Sciatic nerve (tissue), 2 donors: ENCODE measurements around the gene FCRLA. TPM values are rescaled to one million over a fixed set of nuclear protein-coding genes. Genes with fewer than 3 reads are reported as not detected.

Experiments used
- ATAC-seq: fragments of 200-7000 bp; cut with Tn5 transposase; one replicate; pipeline ENCODE4 v1.9.1; 2020; ENCODE audit warnings: mild to moderate bottlenecking, moderate library complexity
- DNase-seq: peaks from one replicate; pipeline ENCODE4 v3.0.0-alpha.2; 2020; ENCODE audit warnings: low spot score
- intact Hi-C: fragments of 100-400 bp; cut with DNase I; formaldehyde crosslinking; loops from one replicate; pipeline ENCODE4 v1.14.2; 2022
- total RNA-seq: library from RNA; stranded (reverse); fragmentation: NEBNext Ultra II Directional; extraction: Animal tissue kit (Norgen Biotek cat#: 25700); gene quantifications from one replicate; pipeline ENCODE4 v1.2.1, GENCODE V29; 2021
- donor health status: DM: no; HTN: no; CAD: no.
- donor health status: DM: no; HTN: no; CAD: no.

Gene FCRLA
- total RNA-seq, 1 donor from 2014 or later = 0.49 TPM

DNA sequence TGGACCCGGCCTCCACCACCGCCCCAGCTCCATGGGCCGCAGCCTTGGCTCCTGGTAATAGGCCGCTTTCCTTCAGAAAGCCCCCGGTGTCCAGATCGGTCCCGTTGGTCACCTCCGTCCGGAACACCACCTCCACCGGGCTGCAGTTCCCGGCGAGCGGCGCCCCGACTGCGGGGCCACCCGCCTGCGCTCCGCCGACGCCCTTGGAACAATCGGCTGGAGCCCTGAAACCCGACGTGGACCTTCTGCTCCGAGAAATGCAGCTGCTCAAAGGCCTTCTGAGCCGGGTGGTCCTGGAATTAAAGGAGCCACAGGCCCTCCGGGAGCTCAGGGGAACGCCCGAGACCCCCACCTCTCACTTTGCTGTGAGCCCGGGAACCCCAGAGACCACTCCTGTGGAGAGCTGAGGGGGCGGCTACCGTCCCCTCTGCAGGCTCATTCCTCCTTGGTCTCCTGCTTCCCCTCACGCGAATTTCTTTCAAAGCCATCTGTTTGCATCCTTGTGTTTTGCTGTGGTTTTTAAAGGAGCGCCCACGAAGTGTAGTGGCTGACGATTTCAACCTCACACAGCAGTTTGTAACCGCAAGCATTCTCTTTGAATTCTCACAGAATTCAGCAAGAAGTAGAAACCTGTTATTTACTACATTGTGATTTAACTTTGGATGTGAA lies 20.4 kb downstream of the FCRLA start:
- DNase-seq (no peak), ATAC-seq (peak; percentile 14)
- intact Hi-C loops = no loop called here

DNA sequence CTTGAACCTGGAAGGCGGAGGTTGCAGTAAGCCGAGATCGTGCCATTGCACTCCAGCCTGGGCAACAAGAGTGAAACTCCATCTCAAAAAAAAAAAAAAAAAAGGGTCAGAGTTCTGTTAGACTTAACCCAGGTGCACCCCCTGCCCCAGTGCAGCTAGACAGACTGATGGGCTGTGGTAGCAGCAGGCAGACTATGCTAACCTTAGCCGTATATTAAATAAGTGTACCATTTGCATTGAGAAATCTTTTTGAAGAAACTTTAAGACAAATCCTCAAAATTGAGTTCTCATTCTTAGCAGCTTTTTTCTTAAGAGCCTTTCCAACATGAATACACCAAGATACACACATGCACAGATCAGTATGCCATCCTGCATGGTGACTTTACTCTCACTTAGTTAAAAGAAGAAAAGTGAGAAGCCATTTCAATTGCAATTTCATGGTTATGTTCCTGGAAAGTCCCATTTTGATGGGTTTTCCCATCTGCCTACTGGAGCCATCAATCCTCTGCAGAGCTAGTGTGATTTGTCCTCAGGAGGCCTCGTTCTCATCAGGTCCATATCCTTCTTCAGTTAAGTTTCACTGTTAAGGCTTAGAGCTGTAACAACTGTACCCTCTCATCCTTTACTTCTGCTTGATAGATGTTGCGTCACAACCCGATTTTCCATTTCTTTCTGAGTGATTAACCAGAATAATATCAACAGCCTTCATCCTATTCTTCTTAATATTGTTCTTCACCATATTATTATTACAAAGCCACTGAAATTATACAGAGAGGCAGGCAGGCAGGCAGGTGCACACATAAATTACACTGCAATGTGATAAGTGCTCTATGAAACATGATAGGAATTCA lies 21.6 kb downstream of the FCRLA start:
- intact Hi-C loops = no loop called here
- ATAC-seq (no peak), DNase-seq (no peak)

- no peak for ATAC-seq
- no peak for DNase-seq
- intact Hi-C loops = no loop called here
Observed at GRCh38 chr1:161730050-161730564, 23.1 kb downstream of the FCRLA start.

- intact Hi-C loops = no loop called here
Observed at GRCh38 chr1:161731241-161731640, 24.2 kb downstream of the FCRLA start.

DNA sequence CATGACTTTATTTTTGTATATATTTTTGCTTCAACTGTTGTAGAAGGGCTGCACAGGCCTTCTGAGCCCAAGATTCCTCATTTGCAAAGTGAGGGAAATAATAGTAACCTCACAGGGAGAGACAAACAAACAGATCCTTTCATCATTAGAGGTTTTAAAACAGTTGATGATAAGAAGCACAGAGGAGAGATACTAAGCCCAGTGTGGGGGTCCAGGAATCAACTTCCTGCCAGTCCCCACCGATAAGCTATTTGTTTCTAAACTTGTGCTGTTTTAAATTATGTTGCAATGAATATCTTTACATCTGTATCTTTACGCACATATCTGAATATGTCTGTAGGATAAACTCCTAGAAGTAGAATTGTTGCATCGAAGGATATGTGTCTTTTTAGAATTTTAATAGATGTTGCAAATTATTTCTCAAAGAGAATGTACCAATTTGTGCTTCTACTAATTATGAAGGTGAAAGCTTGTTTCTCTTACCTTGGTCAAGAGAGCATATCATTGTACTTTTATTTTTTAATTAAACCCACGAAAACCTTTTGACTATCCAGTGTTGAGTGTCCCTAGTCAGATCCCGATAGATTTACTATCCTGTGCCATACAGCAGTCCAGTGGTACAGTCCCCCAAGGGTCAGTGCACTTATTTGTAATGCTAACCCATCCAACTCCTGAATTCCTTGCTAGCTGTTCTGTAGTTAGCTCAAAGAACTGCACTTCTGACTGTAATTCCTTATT lies 25.1 kb downstream of the FCRLA start:
- no peak for DNase-seq
- intact Hi-C loops = no loop called here
- ATAC-seq = no peak

More at GRCh38 chr1:161731241-161731640, 24.2 kb downstream of the FCRLA start:
- ATAC-seq (no peak), DNase-seq (no peak)

DNA sequence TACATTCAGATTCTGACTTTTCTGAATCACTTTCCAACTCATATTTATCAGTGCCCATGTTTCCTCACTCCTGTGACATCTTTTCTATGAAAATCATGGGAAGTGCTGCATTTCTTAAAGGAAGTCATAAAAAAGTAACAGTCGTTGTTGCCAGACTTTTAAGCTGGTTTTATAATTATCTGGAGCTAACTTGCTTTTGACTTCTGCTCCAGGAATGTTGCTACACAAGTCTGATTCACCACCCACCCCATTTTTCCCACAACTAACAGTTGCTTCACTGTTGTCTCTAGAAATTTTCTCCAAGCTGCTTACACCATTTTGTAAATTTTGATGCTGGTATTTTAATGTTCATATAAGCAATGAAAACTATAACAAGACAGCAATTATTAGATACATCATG lies 26.5 kb downstream of the FCRLA start:
- no peak for ATAC-seq
- intact Hi-C loops = no loop called here
- DNase-seq = no peak

- intact Hi-C loops = no loop called here
- DNase-seq (no peak), ATAC-seq (no peak)
Observed at GRCh38 chr1:161735837-161736236, 28.8 kb downstream of the FCRLA start.

- no peak for DNase-seq
- intact Hi-C loops = no loop called here
- ATAC-seq = no peak
Observed at GRCh38 chr1:161736335-161736969, 29.4 kb downstream of the FCRLA start.

GRCh38 chr1:161737625-161738024 lies 30.6 kb downstream of the FCRLA start:
- intact Hi-C loops = no loop called here
- ATAC-seq = no peak
- no peak for DNase-seq

- DNase-seq = peak; percentile 65
- intact Hi-C loops = no loop called here
- ATAC-seq = peak; percentile 80
Observed at GRCh38 chr1:161738627-161739287, 31.7 kb downstream of the FCRLA start.

- DNase-seq (no peak), ATAC-seq (peak; percentile 55)
- intact Hi-C loops = no loop called here
Observed at GRCh38 chr1:161739865-161740566, 33.0 kb downstream of the FCRLA start.

DNA sequence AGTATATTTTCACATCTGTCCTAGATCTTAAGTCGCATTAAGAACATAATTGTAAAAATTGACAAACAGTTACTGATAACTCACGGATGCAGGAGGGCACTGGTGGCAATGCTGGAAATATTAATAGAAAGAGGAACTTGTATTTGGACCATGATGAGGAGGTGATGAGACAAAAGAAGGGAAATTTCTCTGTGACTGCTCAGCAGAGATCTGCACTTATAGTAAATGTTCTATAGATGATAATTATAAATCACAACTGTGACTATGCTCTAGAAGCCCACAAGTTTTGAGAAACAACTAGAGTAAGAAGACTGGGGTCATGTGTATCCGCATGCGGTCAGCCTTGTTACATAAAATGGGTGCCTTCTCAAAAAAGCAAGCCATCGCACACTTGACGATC lies 33.9 kb downstream of the FCRLA start:
- ATAC-seq (no peak), DNase-seq (no peak)
- intact Hi-C loops = no loop called here

DNA sequence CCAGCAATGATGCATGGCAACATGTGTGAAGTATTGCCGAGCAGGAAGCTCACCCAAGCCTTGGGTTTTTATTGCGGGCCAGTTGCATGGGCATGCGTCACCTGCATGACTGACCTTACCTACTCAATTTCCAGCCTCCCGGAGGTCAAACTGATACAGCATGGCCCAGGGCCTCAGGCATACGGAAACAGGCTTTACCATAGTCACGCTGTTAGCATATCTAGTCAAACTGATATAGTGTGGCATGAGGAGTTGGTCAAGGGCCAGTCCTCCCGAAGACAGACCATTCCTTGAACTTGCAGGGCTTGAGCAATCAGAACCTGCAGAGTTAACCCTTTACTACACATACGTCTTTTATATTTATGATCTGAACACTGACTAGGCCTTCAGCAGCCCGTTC lies 36.2 kb downstream of the FCRLA start:
- intact Hi-C loops = no loop called here
- ATAC-seq (no peak), DNase-seq (no peak)

DNA sequence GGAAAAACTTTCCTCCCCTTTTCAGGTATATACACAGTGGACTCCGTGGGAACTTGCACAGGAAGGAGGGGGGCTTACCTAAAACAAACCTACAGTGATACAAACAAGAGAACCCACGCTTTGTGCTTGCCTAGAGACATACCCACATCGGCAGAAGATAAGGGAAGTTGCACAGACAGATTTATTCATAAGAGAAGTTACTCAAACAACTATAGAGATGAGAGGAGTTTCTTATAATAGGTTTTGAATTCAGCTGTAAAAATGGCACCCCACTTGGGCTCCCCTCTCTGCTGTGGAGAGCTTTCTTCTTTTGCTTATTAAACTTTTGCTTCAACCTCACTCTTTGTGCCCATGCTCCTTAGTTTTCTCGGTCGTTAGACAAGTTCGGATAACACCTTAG lies 40.8 kb downstream of the FCRLA start:
- DNase-seq (no peak), ATAC-seq (no peak)
- intact Hi-C loops = no loop called here

DNA sequence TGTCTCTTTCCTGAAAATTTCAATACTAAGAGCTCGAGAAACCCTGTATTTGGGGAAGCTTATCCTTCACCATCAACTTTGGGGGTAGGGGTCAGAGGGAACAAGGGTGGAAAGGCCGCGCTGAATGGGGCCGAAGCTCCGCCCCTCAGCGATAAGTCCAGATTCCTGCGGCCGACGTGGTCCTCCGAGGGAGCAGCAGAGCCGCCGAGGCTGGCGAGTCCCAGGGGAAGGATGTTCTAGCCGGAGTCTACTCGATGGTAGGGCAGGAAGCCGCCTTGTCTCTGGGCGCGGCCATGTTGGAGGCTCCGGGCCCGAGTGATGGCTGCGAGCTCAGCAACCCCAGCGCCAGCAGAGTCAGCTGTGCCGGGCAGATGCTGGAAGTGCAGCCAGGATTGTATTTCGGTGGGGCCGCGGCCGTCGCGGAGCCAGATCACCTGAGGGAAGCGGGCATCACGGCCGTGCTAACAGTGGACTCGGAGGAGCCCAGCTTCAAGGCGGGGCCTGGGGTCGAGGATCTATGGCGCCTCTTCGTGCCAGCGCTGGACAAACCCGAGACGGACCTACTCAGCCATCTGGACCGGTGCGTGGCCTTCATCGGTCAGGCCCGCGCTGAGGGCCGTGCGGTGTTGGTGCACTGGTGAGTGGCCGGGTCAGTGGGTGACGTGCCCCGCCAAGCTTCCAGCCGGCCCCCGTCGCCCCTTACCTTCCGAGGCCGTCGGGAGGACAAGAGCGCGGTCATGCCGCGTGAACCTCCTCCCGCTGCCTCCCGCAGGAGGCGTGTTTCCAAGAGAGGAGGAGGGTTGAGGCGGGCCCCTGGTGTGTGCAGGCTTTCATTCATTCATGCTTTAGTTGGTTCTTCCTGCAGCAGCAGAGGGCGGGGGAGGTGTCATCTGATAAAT lies 42.7 kb downstream of the FCRLA start, which contains the start of gene DUSP12:
DUSP12 (plus strand) TSS at position 278 of the 899 bp plus-strand sequence; CDS start at position 294, 16 bp downstream.
- intact Hi-C loops = no loop called here
- peak; percentile 99 for ATAC-seq
- DNase-seq = peak; percentile 96

DNA sequence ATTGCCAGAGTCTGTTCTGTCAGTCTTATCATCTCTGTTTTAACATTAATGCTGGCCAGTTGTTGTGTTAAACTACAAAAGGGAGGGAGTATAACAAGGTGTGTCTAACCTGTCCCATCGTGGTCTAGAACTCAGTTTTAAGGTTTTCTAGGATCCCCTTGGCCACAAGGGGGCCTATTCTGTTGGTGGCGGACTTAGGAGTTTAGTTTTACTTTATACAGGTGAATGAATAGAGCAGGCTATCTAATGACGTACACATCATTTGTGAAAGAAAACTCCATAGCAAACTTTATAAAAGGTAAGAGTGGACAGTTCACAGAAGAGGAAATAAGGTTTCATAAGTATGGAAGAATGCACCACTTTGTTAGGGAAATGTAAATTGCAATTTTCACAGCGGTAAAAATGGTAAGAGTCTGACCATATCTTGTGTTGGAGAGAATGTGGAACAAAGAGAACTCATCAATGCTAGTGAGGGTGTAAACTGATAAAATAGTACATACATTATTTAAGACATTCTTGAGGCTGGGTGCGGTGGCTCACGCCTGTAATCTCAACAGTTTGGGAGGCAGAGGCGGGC lies 56.6 kb downstream of the FCRLA start:
- intact Hi-C loops = no loop called here
- no peak for ATAC-seq
- no peak for DNase-seq
